ENCODE data around the gene EVPL.
"Not testable (repeated sequence)": the region's sequence is repeated elsewhere in the genome, so short reads cannot be mapped to it uniquely, and the experiment has no call there.

EVPL gene

DNA sequence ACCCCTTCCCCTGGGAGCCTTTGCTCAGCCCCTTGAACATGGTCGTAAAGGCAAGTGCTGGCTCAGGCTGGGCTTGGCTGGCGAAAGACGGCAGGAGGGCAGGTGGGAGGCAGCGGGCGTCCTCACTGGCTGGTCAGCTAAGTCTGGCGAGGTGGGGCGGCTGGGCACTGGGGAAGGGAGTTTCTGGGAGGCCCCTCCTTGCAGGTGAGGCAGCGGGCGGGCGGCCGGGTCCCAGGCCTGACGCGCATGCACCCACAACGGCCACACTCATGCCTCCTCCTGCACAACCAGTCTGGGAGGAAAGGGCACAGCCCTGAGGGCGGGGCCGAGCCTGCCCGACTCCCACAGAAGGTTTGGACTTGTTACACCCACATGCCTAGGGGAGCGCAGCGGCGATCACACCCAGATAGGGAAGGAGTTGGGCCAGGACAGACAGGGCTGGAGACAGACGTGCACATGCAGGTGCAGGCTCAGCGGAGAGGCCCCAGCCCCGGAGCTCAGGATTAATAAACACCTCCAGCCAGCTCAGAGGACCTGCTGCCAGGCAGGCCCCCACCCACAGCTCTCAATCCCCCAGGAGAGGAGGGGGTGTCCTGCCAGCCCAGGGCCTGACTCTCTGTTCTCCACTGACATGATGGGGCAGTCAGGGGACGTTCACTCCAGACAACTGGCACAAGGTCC lies at the start of gene EVPL:
Gene EVPL, minus strand, starts transcription at position 148 of the 681 bp plus-strand sequence. Its CDS starts 108 bp downstream, at position 40.
- peak; percentile 72 for DNase-seq

DNA sequence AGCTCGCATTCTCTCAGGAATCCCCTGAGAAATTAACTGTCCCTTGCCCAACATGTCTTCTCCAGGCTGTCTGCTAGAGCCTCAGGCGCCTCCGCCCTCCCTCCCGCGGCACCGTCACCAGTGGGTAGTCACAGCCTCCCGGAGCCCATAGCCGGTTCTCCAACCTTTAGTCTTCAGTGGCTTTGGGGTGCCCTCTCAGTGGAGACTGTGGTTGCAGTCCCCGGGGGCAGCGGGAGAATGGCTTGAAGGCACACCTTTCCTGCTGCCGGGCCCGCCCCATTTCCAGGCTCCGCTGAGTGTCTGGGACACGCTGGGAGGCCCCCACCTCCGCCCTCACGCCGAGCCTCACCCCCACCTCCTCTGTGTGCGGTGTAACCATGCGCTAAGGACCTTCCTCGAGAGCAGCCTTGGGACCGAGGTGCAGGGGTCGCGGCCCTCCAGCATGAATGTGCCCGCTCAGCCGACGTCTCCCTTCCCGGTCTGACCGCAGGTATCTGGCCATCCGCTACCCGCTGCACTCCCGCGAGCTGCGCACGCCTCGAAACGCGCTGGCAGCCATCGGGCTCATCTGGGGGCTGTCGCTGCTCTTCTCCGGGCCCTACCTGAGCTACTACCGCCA lies 49.1 kb upstream of the EVPL start:
- no peak for DNase-seq

DNA sequence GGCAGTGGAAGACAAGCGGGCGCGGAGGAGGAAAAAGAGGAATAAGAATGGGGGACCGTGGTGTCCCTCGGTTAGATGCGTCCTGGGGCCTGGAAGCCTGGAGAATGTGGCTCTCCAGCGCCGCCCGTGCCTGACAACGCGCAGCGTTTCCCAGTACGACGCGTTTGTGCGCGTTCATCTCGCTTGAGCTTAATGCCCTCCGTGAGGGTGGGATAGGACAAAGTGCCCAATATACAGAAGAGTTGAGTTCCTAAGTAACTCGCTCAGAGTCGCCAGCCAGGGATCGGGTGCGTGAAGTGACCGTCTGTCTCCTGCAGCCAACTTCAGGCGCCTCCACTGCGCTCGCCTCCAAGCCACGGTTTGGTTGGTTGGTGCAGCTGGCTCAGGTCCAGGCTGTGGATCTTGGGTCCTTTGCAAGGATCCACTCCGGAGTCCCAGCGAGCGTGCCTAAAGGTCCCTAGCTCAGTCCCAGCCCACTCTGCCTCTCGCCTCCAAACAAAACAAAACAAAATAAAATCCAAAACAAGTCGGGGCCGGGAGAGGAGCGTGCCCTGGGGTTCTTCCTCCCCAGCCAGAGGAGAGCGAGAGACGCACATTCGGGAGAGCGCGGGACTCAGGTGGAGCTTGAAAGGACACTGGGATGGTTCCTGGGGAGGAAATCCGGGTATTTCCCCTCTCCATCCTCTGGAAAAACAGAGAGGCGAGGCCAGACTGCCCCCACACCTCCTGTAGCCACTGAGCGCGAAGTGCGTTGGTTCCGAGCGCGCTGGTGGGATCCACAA lies 48.4 kb upstream of the EVPL start:
- no peak for DNase-seq

DNA sequence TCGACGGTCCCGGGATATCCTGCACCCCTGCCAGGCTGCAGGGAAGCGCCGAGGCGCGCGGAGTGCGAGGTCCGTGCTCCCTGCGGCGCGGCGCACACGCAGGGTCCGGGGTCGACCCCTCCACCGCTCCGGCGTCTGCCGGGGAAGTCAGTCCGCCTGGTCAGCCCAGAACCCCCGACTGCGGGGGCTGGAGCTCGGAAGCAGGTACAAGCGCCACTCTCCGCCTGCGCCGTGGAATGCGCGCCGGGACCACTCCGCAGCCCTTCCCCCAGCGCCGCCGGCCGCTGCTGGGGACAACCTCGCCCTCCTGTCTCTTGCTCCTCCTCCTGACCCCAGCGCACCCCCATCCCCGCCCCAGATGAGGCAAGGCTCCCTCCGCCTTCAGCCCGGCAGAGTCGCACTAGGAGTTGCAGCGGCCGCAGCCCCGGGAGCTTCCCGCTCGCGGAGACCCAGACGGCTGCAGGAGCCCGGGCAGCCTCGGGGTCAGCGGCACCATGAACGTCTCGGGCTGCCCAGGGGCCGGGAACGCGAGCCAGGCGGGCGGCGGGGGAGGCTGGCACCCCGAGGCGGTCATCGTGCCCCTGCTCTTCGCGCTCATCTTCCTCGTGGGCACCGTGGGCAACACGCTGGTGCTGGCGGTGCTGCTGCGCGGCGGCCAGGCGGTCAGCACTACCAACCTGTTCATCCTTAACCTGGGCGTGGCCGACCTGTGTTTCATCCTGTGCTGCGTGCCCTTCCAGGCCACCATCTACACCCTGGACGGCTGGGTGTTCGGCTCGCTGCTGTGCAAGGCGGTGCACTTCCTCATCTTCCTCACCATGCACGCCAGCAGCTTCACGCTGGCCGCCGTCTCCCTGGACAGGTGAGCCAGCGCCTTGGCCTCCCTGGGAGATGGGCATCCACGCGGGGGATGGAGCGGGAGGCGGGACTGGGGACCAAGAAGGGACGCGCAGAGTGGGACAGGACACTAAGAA lies 47.6 kb upstream of the EVPL start, which contains the start of gene GALR2:
Gene GALR2, plus strand, starts transcription at position 392 of the 974 bp plus-strand sequence. Its CDS starts 103 bp downstream, at position 495.
- no peak for DNase-seq

DNA sequence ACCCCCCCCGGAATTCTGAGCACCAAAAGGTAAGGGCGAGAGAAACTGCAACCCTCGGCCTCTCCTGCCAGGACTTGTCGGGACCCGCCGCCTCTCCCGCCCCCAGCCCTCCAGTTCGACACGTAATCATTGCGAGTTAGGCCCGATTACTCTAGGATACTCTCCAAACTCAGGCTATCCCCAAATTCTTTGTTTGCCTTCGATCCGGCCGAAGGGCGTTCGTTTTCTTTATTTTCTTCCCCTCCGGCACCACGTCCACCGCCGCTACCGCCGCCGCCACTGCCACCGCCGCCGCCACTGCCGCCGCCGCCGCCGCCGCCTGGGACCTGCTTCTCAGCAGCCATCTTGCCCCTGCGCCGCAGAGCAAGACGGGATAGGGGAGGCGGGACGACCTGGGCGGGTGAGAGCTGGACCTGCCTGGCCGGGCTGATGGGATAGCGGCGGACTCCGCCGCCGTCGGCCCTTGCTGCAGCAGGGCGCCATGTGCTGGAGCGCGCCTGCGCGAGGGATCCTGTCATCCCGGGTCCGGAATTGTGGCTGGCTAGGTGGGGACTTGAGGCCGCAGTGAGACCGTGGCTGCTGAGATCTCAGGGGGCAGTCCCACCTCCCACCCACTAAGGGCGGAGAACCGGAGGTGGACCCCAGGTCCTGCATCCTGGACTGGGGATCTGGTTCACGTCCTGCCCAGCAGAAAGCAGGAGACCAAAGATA lies 45.2 kb upstream of the EVPL start, which contains the start of gene SRP68:
Gene SRP68, minus strand, starts transcription at position 370 of the 711 bp plus-strand sequence. Its CDS starts 26 bp downstream, at position 344.
- peak; percentile 89 for DNase-seq

DNA sequence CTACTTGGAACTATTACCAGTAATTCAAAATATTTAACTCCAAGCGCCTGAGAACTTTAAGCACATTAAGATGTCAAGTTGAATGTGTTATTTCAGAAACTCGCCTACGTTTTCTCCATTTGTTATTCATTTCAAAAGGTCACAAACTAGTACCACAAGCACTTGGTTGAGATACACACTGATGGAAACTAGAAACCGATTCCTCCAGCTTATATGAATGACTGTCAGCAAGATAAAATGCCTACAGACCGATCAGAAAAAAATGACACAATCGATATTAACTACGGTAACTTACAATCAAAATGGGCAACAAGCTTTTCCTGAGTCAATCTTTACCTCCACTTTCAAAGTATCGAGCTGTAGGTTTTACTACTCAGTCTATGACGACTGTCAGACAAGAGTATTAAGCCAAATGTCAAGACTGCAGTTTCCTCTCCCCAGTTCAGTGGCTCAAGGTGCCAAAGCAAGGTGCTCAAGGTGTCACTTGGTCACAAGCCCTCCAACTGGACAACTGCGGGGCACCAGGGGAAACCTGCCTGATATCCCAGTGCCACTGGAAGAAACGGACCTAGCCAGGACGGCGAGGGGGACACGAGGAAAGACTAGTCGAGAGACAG lies 44.5 kb upstream of the EVPL start:
- DNase-seq = no peak

DNA sequence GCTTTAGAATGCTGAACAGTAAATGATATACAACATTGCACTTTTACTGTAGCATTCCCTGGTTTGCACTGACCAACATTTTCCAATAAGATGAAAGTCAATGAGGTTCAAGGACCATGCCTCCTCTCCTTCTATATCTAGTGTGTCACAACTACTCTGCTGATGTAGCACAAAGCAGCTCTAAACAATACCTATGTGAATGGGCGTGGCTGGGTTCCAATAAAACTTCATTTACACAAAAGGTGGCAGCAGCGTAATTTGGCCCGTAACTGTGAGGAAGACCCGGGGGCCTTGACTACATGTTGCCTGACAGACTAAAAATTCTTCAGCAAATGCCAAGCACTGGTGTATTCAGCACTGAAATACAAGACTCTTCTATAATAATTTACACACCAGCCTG lies 38.7 kb upstream of the EVPL start:
- no peak for DNase-seq

DNA sequence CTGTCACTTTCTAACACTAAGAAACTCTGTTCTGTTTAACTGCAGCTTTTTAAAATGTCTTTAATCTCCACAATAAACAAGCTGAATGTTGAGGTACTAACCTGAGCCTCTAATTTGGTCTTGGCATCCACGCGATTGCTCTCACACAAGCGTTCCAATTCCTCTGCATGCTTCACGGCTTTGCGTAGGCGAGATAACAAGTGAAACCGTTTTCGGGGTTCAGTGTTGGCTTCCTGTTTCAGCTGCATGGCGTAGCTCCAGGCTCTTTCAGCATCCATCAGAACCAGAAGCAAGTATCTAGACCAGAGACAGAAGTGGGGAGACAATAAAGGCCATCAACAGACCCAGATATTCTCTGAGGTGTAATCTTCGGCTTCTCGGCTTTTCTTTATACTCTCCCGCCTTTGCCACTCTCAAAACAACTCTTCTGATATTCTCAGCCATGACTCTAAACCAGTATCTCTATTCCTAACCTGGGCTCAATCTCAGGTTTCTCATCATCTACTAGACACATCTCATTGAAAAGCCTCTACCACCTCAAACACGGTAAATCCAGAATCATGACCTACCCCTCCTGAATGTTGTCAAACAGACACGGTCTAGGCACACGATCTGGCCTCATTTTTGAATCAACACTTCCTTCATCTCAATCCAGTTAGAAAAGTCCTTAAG lies 36.9 kb upstream of the EVPL start:
- DNase-seq = no peak

DNA sequence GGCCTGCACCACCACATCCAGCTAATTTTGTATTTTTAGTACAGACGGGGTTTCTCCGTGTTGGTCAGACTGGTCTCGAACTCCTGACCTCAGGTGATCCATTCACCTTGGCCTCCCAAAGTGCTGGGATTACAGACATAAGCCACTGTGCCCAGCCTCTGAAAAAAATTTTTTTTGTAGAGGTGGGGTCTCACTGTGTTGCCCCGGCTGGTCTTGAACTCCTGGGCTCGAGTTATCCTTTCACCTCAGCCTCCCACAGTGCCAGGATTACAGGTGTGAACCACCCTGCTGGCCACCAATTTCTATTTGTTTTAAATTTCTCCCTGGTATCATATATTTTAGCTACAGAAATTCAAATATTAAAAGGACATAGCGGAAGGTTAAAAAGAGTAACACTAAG lies 31.2 kb upstream of the EVPL start:
- DNase-seq = not testable (repeated sequence)

DNA sequence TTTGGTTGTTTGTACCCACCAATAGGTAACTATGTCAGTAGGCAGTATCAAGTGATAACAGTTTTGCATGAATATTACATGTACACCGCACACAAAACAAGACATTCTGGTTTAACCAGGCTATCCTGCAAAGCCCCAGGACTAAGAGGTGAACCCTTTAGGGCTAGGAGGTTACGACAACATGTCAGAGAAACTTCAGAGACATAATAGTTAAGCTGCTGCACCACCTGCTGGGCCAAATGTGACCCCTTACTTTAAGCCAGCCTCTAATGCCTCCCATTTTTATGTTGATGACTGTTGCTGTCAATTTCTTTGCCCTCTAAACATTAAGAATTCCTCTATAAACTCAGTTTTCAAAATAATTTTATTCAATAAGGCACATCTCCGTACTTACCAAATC lies 29.8 kb upstream of the EVPL start:
- DNase-seq = no peak

DNA sequence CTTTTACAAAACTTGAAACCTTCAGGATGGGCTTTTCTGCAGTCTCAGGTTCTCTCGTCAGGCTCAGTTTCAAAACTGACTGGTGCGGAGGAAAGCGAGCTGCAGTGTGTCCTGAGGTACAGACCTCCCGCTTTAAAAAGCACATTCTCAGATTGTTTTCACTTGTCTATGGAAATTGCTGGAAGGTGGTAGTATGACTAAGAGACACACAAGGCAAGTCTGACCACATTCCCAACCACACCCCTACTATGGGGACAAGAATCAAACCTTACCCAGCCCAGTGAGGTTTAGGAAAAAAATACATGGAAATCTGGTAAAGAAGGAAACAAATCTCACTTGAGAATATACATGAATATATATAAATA lies 27.0 kb upstream of the EVPL start:
- DNase-seq = no peak

DNA sequence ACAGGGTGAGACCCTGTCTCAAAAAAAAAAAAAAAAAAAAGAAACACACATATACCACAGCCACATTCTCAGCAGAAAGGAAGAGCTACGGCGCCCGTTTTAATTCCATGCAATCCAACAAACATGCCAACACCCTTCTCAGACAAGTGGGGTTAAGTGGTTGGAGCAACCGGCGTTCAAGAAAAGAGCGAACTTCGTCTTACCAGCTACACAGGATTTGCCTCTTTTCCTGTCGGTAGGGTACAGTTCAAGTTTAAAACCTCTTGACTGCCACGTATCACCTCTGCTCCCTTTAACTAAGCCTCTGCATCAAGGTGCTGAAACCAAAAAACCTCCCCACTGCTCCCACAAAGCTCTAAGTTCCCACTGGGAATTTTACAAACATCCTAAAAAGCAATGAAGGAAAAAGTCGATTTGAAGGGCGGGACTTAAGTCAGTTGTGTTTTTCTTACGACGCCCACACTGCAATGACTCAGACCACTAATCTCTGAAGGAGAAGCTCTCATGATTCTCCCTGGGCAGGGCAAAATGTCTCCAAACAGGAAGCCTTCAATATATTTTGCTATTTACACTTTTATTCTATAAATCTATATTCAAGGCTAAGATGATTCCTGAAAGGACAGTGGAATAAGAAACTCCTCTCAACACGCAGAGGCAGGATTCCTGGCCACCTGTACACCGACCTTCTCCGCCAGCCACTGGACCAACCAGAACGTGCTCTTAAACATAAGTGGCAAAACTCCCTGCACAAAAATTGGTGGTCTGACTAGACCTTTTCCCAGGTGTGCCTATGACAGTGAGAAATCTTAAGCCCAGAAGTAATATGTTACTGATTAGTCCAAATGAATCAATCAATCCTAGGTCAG lies 26.4 kb upstream of the EVPL start:
- no peak for DNase-seq

DNA sequence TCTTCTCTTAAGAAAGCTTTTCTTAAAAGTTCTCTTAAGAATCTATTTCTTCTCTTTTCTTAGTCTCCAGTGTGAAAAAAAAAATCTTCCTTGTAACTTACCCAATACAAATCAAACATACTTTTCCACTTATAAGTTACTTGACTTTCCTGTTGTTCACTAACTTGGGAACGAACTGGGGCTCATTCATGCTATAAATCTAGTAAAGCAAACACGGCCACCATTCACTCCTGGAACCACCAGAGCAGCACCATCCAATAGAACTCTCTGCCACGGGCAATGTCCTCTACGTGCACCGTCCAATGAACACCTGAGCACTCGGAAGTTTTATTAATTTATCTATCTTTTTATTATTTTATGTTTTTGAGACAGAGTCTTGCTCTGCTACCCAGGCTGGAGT lies 24.5 kb upstream of the EVPL start:
- no peak for DNase-seq

DNA sequence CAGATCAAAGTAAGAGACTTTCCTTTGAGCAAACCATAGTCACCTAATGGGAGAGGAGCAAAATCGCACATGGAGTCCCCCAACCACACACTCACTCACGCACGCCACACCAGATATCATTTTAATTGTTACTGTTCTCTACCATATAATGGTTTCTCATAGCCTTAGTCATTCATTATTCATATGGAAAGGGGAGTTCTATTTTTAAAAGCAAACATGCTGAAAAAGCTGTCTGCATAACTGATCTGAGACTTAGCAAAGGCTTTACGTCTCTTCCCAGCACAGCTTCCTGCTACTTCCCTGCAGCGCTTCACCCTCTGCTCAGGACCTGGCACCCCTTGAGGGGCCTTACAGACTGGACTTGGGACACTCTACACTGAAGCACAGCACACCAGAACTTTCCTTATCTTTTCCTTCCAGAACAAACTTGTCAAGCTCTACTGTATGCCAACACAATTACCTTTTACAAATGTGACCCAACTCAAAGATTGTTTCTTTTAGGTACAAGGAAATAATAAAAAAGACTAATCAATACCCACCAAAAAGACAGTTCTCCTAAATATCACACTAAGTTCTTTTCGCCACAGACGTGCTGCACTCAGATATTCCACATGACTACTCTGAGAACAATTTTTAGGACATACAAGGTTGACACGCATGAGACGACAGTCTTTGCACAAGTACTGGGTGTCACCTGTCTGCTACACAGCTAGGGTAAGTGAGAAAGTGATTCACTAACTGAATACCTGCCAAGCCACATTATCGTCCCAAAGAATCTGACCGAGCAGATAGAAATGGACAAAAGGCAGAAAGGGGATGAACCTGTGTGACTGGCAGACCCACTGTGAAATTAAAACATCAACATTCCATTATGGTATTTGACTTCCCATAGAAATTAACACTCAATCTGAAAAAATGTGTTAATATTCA lies 23.7 kb upstream of the EVPL start:
- no peak for DNase-seq

DNA sequence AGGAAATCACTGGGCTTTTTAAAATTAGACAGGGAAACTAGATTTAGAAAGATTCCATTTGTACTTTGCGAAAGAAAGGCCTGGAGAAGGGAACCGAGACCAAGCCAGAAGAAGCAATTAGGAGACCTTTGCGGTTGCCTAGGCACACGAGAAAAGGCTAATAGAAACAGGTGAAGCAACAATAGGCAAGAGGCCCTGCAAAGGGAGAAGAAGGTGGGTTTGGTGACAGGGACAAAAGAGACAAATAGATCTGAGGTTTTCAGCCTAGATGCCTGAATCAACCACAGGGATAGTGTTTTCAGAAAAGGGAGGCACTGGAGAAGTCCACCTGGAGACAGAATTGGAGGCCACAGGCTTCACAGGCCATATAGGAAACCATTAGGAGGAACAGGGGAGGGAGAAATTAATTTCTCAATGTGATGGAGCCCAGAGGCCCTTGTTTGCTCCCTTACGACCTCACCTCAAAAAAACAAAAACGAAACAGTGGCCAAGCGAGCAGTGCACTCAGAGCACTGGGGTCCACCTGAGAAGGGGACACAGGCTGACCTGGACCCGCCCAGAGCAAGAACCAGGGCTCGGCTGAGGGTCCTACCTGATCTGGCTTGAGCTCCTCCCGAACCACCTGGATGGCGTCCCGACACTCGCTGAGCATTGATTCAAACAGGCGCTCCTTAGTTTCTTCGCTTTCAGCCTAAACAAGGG lies 22.9 kb upstream of the EVPL start:
- no peak for DNase-seq

DNA sequence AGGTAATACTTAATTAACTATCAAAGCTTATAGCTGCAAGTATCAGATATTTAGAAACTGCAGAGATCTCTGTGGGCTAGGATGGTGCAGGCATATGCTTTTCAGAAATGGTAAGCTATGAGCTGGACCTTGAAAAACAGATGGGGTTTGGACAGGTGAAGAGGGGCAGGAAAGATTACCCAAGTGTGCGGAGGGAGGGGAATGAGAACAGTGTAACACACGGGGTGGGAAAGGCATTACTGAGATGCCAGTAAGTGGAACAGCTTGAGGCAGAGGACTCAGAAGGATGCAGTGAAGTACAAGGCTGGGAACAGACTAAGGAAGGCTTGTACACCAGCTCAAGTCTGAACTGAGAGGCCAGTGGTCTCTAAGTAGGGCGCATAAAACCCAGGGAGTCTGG lies 22.1 kb upstream of the EVPL start:
- no peak for DNase-seq

DNA sequence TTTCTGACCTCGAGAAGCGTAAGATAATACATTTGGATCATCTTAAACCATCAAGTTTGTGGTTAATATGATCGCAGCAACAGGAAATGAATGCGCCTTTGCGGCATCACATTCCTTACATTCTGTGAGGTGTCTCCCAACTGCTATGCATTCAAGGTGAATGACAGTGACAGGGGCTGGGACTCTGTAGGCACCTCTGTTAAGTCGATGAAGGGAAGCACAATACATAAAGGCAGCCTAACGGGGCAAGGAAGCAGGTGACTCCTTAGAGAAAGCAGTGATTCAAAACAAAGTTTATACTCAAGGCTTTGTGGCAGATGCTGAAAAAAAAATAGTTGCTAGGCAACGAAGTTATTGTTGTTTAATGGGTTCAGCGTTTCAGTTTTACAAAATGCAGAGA lies 21.6 kb upstream of the EVPL start:
- DNase-seq = no peak

DNA sequence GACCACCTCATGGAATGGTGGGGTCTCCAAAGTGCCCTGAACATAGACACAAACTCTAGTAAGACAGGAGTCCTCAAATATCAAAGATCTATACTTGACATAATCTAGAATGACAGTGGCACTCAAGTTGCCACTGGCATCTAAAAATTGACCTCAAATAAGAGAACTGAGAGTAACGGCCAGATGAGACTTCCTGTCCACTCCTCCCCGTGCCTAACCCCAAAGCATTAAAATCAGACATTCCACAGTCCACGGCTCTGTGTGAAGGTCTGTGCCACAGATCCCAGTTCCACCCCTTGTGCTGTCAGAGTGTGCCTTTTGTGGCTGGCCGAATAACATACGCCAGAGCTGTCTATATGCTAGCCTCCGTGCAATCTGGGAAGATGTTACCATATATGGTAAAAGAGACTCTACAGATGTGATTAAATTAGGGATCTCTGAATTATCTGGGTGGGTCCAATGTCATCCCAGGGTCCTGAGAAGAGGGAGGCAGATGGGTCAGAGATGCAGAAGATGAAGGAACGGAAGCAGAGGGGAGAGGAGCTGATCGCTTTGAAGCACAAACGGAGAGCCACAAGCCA lies 21.0 kb upstream of the EVPL start:
- DNase-seq = no peak

Data from NCI-H510A treated with DMSO at 0.1 percent for 48 hours (cell line).